ENCODE measurements around the gene CELF4. TPM values are rescaled to one million over a fixed set of nuclear protein-coding genes. Genes with fewer than 3 reads are reported as not detected.

Gene CELF4
- total RNA-seq, 1 experiment from 2014 or later, result 0.11 TPM

GRCh38 chr18:37246779-37247340 lies 318.7 kb downstream of the CELF4 start:
- no peak overlapping the region for H3K4me3 Mint-ChIP-seq (ENCODE audit: unreplicated experiment)
- peaks cover 6% of the 10 kb centered on the region for H3K36me3 Mint-ChIP-seq (ENCODE audit: insufficient read depth, unreplicated experiment)
- ChIA-PET POLR2A (no interaction called here), CTCF (no interaction called here)
- DNase-seq, result no peak
- no peaks in the 10 kb centered on the region for H3K4me1 Mint-ChIP-seq (ENCODE audit: low read depth, unreplicated experiment)
- no TSS peak for BruUV-seq (replicated peaks)
- no peaks in the 10 kb centered on the region for H3K9me3 Mint-ChIP-seq (ENCODE audit: unreplicated experiment)
- Histone ChIP-seq H3K36me3 (ENCODE audit: control insufficient read depth, insufficient read depth, low read length) (no peaks in the 10 kb centered on the region), H3K9me3 (no peaks in the 10 kb centered on the region), H3K27me3 (replicated peaks; ENCODE audit: control insufficient read depth, insufficient read depth, low read length) (no peaks in the 10 kb centered on the region), H3K4me3 (ENCODE audit: low read depth, low read length) (no peak overlapping the region), H3K4me1 (no peaks in the 10 kb centered on the region)
- intact Hi-C loops (cut with micrococcal nuclease; ENCODE audit: unreplicated experiment), result no loop called here
- no peak overlapping the region for H3K27ac Mint-ChIP-seq (ENCODE audit: unreplicated experiment)
- TF ChIP-seq CTCF (IDR thresholded peaks at IDR 0.05; ENCODE audit: insufficient read depth in 1 of 2, low read depth in 1 of 2, low read length in 1 of 2, severe bottlenecking in 1 of 2, unreplicated experiment in 1 of 2), result no peak
- H3K27me3 Mint-ChIP-seq (ENCODE audit: insufficient read depth, unreplicated experiment), result no peaks in the 10 kb centered on the region

- no peaks in the 10 kb centered on the region for H3K4me1 Mint-ChIP-seq (ENCODE audit: low read depth, unreplicated experiment)
- Histone ChIP-seq H3K9me3 (no peaks in the 10 kb centered on the region), H3K27me3 (replicated peaks; ENCODE audit: control insufficient read depth, insufficient read depth, low read length) (no peaks in the 10 kb centered on the region), H3K4me1 (no peaks in the 10 kb centered on the region), H3K4me3 (ENCODE audit: low read depth, low read length) (no peak overlapping the region), H3K36me3 (ENCODE audit: control insufficient read depth, insufficient read depth, low read length) (no peaks in the 10 kb centered on the region)
- CTCF ChIA-PET, result interaction anchor here (0.7 kb wide), 1 partner anchor 586 kb away, joined by 6 read pairs; no protein-coding TSS in a partner anchor
- no TSS peak for BruUV-seq (replicated peaks)
- H3K9me3 Mint-ChIP-seq (ENCODE audit: unreplicated experiment), result no peaks in the 10 kb centered on the region
- H3K27ac Mint-ChIP-seq (ENCODE audit: unreplicated experiment), result no peak overlapping the region
- intact Hi-C loops (cut with micrococcal nuclease; ENCODE audit: unreplicated experiment), result no loop called here
- POLR2A ChIA-PET, result no interaction called here
- no peak for TF ChIP-seq CTCF (IDR thresholded peaks at IDR 0.05; ENCODE audit: insufficient read depth in 1 of 2, low read depth in 1 of 2, low read length in 1 of 2, severe bottlenecking in 1 of 2, unreplicated experiment in 1 of 2)
- no peaks in the 10 kb centered on the region for H3K27me3 Mint-ChIP-seq (ENCODE audit: insufficient read depth, unreplicated experiment)
- no peak for DNase-seq
- H3K4me3 Mint-ChIP-seq (ENCODE audit: unreplicated experiment), result no peak overlapping the region
- peaks cover 6% of the 10 kb centered on the region for H3K36me3 Mint-ChIP-seq (ENCODE audit: insufficient read depth, unreplicated experiment)
These were observed 321.0 kb downstream of the CELF4 start for GRCh38 chr18:37244618-37245017.

- Mint-ChIP-seq H3K27me3 (ENCODE audit: insufficient read depth, unreplicated experiment) (no peaks in the 10 kb centered on the region), H3K36me3 (ENCODE audit: insufficient read depth, unreplicated experiment) (no peaks in the 10 kb centered on the region), H3K9me3 (ENCODE audit: unreplicated experiment) (no peaks in the 10 kb centered on the region), H3K4me3 (ENCODE audit: unreplicated experiment) (no peak overlapping the region), H3K27ac (ENCODE audit: unreplicated experiment) (no peak overlapping the region), H3K4me1 (ENCODE audit: low read depth, unreplicated experiment) (peaks cover 3% of the 10 kb centered on the region)
- no peak for DNase-seq
- Histone ChIP-seq H3K36me3 (ENCODE audit: control insufficient read depth, insufficient read depth, low read length) (no peaks in the 10 kb centered on the region), H3K27me3 (replicated peaks; ENCODE audit: control insufficient read depth, insufficient read depth, low read length) (no peaks in the 10 kb centered on the region), H3K4me1 (no peaks in the 10 kb centered on the region), H3K9me3 (no peaks in the 10 kb centered on the region), H3K4me3 (ENCODE audit: low read depth, low read length) (no peak overlapping the region)
- intact Hi-C loops (cut with micrococcal nuclease; ENCODE audit: unreplicated experiment), result no loop called here
- no peak for TF ChIP-seq CTCF (IDR thresholded peaks at IDR 0.05; ENCODE audit: insufficient read depth in 1 of 2, low read depth in 1 of 2, low read length in 1 of 2, severe bottlenecking in 1 of 2, unreplicated experiment in 1 of 2)
- no TSS peak for BruUV-seq (replicated peaks)
- ChIA-PET POLR2A (no interaction called here), CTCF (no interaction called here)
These were observed 321.9 kb downstream of the CELF4 start for GRCh38 chr18:37243741-37244140.
